ENCODE results near the gene IL17REL.

The IL17REL gene

DNA sequence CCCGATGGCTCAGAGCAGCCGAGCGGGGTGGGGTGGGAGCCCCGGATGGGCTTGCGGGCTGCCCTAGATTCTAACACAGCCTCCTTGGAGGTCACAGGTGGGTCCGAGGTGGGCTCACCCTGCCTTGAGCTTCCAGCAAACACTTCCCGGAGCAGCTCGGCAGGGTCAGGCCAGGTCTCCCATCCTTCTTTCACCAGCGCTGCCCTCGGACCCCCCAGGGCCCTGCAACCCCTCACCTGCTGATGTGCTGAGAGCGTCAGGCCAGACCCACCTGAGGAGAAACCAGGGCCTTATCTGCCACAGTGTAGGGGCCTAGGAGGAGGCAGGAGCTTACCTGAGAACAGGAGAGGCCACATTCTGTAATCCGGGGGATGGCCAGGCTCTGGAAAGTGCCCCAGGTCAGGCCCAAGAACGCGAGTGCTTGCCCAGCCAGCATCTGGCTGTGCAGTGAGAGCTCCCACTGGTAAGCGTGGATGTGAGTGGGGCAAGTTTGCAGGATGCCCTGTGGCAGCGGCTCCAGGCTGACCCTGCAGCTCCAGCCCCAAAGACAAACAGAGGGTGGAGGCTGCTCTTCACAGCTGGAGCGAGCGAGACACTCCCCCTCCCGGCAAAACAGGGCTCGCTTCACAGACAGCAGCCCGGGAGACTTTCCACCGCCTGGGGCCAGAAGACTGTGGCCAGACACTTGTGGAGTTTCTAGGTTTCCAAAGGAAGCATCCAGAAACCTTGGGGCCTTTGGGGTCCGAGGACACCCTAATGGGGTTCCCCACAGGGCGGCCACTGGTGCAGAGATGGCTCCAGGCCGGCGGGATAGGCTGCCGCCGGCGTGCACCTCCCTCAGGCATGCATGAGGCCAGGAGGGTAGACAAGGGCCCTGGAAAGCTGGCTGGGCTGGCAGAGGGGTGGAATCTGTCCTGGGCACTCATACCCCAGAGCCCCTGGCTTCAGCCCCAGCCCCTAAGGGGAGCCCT lies at the start of gene IL17REL:
TSS of gene IL17REL (minus strand) at position 555 of the 971 bp plus-strand sequence. CDS start at position 436, 119 bp downstream.
- DNase-seq (ENCODE audit: low read depth, low spot score), result no peak

DNA sequence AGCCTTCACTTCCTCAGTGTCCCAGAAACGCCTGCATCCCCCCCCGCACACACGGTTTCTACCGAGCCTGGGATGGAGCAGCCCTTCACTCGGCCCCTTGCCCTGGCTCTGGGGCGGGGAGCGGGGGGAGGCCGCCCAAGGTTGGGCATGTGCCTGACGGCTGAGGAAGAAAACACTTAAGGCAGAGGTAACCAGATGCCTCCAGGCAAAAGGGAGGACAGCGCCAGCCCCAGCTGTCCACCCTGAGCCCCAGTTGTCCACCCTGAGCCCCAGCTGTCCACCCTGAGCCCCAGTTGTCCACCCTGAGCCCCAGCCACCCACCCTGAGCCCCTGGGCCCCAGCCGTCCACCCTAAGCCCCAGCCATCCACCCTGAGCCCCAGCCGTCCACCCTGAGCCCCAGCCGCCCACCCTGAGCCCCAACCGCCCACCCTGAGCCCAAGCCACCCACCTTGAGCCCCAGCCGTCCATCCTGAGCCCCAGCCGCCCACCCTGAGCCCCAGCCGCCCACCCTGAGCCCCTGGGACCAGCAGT lies 49.3 kb upstream of the IL17REL start:
- DNase-seq (ENCODE audit: low read depth, low spot score), result no peak

DNA sequence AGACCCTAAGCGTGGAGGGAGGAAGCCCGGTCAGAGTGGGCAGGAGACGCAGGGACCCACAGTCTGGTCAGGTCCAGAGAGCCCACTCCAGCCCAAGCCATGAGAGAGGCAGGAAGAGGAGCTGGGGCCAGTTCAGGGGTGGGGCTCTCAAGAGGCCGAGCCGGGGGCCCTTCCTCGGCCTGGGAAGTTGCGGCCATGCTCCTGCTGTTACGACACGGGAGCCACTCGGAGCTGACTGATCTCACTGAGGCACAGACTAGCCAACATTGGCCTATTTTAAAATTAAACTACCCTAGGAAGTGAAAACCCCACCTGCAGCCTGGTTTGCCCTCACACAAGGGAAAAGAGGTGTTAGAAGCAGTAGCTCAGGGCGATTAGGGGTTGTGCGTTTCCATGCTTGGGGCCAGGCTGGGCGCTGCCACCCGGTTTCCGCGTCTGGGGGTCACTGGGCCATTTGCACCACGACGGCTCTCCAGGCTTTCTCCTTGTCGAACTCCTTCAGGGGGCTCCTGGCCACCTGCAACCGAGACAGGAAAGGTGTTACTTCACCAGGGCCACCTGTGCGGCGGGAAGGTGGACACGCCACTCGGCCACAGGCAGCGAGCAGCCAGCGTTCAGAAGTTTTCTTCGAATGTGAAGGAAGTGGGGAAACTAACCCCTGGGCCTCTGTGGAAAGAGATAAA lies 48.7 kb upstream of the IL17REL start:
- no peak for DNase-seq (ENCODE audit: low read depth, low spot score)

DNA sequence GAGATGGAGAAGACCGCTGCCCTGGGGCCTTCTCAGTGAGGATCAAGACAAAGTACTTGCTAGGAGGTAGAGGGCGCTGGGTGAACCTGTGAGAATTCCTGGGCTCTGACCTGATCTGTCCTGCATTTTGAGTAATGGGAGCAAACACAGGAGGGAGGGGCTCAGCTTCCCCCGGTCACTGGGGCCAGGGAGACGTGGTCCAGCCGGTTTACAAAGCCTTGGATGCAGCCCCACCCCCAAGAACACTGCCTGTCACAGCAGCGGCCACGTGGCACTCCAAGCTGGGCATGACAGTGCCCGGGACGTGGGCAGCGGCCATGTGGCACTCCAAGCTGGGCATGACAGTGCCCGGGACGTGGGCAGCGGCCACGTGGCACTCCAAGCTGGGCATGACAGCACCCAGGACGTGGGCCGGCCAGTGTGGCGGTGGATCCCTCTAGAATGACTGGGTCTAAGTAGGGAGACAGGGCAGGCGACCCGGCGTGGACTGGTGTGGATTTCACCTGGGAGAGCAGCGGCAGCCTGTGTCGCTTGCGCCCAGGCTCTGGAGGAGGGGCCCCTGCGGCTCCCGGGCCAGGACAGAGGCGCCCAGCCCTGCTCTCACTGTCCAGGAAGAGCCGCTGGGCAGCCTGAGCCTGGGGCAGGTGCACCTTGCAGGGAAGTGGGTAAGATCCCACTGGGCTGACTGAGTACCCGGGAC lies 48.0 kb upstream of the IL17REL start:
- DNase-seq (ENCODE audit: low read depth, low spot score), result no peak

DNA sequence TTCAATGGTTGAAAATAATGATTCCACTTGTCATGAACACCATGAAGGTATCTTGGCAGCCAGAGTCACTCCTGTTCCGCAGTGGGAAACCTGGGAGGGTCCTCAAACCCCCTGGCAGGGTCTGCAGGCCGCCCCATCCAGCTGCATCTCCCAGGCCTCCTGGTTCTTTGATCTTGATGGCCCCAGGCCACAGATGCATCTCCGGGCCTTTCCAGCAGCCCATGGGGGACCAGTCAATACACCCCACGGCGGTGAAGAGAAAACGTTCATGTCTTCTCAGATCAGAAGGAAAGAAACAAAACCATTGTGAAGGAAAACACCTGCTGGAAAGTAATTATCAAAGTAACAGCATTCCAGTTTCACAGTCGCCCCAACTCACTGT lies 47.3 kb upstream of the IL17REL start:
- DNase-seq (ENCODE audit: low read depth, low spot score), result no peak

DNA sequence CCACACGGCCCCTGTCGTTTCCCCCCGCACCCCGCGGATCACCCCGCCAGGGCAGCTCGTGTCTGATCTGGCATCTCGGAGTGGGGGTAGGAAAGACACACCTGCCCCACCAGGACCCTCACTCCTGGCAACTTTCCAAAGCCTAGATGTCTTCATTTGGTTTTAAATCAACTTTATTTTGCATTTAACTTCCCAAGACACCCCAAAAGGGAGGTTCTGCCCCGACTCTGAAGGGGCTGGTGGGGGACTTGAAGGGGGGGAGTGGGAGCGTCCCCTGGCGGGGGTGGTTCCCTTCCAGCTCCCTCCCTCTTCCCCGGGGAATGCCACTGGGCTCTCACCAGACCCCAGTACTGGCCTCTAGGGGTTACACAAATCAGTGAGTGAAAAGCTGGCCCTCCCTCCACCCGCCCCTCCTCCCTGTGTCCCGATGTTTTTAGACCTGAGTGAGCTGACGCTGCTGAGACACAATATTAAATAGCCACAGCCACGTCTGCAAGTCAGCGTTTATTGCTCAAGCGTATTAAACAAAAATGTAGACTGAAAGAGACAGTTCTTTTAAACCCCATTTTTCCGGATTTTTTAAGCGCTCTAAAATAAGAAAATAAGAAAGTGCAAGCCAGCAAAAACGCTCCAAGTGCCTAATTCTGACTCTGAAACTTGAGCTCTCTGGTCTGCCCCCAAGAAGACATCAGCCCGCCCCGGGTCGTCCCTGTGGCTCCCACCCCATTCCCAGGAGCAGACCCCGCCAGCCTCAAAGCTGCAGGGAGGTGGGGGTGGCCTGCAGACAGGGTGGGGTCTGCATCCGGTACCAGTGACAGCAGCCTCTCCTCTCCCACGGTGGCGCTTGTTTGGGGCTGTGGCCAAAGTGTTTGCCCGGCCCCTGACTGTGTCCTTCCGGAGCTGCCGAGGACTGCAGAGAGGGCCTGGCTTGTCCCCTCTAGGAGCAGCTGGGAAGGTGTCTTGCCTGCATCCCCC lies 46.6 kb upstream of the IL17REL start:
- DNase-seq (ENCODE audit: low read depth, low spot score), result peak; percentile 42

DNA sequence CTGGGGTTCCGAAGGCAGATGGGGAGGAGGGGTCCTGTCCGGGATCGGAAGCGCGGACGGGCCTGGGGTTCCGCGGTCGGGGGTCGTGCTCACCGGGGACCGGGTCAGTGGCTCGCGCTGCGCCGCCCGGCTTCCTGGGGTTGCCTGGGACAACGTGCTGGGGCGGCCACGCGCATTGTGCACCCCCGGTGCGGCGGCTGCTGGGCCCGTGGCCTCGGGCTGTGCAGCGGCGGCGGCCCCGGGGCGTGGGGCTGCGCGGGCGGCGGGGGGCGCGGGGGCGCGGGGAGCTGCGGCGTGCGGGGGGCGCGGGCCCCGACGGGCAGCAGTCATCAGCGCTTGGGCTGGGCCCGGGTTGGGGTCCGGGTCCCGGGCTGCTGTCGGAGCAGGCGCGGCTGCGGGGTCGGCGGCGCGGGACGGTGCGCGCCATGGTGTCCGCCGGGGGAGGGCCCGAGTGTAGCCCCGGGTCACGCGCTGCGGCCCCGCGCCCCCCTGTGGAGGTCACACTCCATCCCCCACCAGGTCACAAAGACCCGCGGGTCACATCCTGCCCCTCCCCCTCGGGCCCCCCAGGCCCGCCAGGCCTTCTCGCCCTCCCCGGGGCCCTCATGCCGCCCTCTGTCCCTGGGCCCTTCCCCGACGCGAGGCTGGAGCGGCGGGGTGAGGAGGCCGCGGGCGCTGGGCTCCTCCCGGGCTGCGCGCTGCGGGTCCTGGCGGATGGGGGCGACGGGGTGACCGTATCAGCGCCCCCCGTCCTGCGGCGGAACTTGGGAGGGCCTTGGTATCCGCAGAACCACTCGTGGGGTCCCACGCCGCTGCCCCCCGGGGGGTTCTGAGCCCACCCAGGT lies 45.7 kb upstream of the IL17REL start, which contains the start of gene TTLL8:
TSS of gene TTLL8 (minus strand) at position 238 of the 845 bp plus-strand sequence.
- DNase-seq (ENCODE audit: low read depth, low spot score), result no peak

DNA sequence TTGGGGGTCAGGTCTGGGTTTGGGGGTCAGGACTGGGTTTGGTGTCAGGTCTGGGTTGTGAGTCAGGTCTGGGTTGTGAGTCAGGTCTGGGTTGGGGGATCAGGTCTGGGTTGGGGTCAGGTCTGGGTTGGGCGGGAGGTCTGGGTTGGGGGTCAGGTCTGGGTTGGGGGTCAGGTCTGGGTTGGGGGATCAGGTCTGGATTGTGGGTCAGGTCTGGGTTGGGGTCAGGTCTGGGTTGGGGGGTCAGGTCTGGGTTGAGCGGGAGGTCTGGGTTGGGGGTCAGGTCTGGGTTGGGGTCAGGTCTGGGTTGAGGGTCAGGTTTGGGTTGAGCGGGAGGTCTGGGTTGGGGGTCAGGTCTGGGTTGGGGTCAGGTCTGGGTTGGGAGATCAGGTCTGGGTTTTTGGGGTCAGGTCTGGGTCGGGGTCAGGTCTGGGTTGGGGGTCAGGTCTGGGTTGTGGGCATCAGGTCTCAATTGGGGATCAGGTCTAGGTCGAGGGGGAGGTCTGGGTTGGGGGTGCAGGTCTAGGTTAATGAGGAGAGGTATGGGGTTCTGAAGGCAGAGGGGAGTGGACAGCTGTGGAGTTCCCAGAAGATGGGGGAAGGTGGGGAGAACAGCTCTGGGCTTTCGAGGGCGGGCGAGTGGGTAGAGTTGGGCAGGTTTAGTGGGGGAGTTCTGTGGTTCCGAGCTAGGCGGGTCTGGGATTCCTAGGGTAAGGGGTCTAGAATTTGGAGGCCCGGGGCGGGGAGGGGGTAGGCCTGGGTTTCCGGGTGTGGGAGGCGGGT lies 44.9 kb upstream of the IL17REL start:
- no peak for DNase-seq (ENCODE audit: low read depth, low spot score)

DNA sequence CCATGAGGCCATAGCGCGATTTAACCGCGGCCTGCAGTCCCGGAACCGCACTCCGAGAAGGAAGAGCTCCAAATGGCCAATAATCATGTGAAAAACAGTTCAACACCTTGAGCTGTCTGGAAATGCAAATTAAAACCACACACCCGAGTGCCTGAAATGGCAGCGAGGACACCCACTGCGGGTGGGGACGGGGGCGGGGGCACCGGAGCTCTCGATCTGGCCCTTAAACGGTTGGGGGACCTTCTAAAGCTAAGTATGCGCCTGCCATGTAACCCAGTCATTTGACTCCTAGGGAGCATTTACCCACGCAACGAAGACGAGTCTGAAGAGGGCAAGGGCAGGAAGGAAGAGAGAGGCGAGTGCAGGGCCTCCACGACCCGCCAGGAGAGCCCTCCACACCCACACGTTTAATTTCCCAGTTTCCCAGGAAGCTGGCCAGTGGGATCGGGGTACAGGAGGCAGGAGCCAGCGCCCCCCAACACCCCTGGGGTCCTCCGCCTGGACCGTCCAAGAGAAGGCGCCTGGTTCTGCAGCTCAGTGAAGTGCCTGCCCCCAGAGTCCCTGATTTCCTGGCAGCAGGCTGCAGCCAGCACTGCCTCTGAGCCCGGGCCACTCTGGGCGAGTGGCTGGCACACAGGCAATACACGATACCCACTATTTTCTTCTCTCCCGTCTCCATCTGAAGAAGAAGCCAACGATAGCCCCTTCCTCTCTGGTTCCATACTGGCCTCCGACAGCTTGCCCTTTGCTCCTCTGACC lies 43.8 kb upstream of the IL17REL start:
- DNase-seq (ENCODE audit: low read depth, low spot score), result no peak

DNA sequence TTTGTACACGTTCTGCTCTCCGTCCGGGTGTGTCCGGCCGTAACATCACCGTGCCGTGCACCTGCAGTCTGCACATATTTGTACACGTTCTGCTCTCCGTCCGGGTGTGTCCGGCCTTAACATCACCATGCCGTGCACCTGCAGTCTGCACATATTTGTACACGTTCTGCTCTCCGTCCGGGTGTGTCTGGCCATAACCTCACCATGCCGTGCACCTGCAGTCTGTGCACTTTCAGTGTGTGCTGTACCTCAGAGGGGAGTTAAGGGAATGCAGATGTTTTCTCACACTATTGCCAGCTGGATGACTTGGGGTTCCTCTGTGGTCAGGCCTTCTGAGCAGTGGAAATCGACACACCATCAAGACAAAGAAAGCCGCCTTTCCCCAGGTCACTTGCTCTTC lies 41.3 kb upstream of the IL17REL start:
- no peak for DNase-seq (ENCODE audit: low read depth, low spot score)

DNA sequence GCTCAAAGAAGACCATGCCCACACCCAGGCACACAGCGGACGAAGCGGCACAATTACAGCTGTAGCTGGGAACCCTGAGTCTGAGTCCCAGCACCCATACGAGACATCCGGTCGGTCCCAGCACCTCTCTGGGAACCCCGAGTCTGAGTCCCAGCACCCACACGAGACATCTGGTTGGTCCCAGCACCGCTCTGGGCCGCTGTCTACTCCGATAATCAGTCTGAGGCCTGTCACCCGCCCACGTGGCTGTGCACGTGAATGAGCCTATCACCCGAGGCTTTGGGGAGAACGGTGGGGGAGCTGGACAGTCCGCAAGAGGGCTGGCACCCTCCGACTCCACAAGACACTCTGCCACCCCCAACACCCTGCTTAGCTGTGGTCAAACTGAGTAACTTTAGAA lies 39.4 kb upstream of the IL17REL start:
- no peak for DNase-seq (ENCODE audit: low read depth, low spot score)

DNA sequence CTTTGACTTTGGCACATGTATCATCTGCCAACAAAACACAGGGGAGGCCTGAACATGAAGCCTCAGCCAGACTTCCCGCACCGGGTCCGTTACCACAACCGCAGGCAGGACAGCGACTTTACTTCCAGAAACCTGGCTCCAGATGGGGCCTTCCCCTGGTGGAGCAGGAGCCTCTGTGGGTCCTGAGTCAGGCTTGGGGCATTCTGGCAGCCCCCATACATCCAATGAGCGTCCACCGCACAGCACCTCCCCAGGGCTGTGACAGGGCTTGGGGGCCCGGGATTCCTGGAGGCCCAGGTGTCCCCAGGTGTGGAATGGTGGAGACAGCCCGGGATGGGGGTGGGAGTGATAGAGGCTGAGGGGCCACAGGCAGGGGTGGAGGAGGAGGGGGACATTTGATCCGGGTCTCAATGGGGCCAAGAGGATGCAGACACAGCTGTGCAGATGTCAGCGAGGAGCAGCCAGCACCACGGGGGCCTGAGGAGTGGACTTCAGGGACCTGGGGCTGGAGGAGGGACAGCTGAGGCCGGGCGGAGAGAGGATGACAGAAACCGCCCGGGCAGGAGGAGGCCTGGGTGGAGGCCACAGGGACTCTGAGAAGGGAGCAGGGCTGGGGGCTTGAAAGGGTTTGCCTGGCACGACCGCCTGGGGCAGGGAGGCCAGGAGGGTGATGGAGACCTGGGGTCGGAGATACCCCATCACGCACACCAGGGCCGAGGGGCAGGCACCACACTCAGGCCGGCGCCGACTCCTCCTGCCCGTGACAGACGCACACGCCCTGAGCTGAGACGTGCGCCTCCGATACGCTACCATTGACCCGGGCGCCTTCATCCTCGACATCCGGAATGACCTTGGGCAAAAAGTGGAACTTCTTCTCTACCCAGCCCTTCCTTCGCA lies 37.0 kb upstream of the IL17REL start:
- DNase-seq (ENCODE audit: low read depth, low spot score), result no peak

DNA sequence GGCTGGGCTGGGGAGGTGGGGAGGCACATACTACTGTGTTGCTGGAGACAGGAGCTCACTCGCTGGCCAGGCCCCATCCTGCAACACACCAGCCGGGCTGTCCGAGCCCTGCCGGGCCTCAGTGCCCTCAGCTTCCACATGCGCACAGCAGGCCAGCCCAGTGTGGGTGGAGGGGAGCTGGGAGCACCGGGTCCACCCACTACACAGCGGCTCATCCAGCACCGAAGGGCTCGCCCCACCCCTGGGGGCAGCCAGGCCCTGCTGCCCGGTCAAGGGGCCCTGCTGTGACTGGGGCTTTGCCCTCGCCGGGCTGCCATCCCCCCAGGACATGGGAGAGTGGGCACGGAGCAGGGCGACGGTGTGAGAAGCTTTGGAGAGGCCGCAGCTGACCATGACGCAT lies 36.3 kb upstream of the IL17REL start:
- no peak for DNase-seq (ENCODE audit: low read depth, low spot score)

DNA sequence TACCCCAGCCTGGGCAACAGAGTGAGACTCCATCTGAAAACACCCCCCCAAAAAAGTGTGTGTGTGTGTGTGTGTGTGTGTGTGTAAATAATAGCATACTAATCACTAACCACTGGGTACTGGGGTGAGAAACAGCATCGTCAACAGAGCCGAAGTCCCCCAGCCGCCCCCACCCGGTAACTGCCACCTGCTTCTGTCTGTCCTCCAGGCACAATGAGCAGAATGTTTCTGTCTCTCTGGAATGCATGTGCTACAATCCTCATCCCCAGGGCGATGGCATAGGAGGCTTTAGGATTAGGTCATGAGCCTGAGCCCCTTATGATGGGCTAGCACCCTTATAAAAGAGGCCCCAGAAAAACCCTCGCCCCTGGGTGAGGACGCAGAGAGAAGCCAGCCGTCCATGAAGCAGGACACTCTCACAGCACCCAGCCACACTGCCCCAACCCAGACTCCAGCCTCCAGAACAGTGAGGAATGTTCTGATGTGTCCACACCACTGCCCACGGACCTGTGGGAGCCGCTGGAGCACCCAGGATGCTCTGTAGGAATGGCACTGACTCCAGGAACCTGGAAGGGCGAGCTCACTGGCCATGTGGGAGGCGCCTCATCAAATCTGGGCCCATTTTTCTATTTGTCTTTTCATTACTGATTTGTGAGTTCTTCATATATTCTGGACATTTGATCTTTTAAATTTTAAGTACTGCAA lies 35.6 kb upstream of the IL17REL start:
- DNase-seq (ENCODE audit: low read depth, low spot score), result no peak

DNA sequence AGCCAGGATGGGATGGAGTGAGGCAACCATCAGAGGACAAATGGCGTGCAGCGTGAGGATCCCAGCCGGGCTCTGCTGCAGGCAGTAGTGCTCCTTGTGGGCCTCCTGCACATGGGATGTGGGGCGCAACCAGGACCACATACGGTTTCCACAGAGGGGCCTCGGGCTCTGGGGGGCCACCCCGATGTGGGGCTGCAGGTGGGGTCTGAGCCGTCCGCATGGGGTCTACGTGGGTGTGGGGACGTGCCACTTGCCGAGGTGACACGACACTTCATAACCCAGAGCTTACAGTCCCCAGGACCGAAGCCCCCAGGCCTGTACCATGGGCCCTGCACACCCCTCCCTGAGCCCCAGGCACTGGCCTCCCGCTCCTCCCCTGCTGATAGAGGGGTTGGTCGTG lies 34.8 kb upstream of the IL17REL start:
- no peak for DNase-seq (ENCODE audit: low read depth, low spot score)

DNA sequence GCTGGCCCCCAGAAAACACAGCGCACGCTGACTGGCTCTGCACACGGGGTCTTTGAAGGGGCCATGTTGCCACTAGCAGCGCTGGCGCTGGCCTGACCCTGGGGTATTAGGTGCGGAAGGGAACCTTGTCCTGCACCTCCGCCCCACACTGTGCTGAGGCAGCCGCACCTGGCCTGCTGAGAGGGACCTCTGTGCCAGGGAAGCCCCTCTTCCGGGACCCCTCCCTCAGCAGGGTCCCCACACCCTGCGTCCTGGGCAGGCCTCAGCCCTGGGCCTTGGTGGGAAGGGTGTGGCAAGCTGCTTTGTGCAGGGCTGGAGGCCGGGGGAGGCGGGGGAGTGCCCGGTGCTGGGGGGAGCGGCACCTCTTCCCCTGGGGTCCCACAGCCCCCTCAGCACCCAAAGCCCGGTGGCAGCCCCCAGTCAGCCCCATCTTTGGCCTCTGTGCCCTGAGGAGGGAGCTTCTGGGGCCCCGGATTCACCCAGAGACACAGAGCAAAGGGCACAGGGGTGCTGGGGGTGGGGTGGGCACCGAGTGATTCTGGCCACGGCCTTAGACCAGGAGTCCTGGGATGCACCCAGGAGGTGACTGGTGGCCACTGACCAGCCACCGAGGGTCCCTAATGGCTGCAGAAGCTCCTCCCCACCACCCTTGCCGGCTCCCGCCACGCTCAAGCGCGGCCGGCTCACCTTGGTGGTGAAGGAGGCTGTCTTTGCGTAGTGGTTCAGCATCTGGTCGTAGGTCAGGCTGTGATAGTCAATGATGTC lies 34.1 kb upstream of the IL17REL start:
- DNase-seq (ENCODE audit: low read depth, low spot score), result no peak
